HepG2 (cell line): ENCODE measurements around the gene BBS9. TPM values are rescaled to one million over a fixed set of nuclear protein-coding genes. Genes with fewer than 3 reads are reported as not detected.

Experiments used
- ATAC-seq: fragments of 200-7000 bp; cut with Tn5 transposase; 3 replicates; pipeline ENCODE4 v1.9.1; 2020; ENCODE audit warnings: mild to moderate bottlenecking, moderate library complexity
- BruUV-seq: library from RNA; stranded (reverse); fragments of 400-500 nt; replicated peaks from 2 replicates; lab custom pipeline; 2021; lab: Mats Ljungman, UMichigan
- CTCF ChIA-PET: fragments of 300-600 bp; formaldehyde crosslinking; extraction: SDS; loops from one replicate; lab custom pipeline; 2021; ENCODE audit warnings: low total read pairs, inconsistent platforms, low intra/inter-chr PET ratio; lab: Yijun Ruan, JAX
- POLR2A ChIA-PET: fragments of 350-600 bp; sonication (Branson Sonifier 250); formaldehyde crosslinking; loops from one replicate; lab custom pipeline; 2020; ENCODE audit warnings: antibody characterized with exemption, inconsistent platforms; lab: Yijun Ruan, JAX
- DNase-seq: peaks from one replicate; pipeline ENCODE4 v3.0.0-alpha.2; 2015; ENCODE audit warnings: low spot score
- FAIRE-seq: peaks from 3 replicates; lab custom pipeline; 2011; peaks lifted over from hg19 to GRCh38; lab: Jason Lieb, UNC
- H2AFZ ChIP-seq: one replicate; pipeline ENCODE4 v1.6.1; 2011; ENCODE audit warnings: low read length, inconsistent platforms
- H3K27ac ChIP-seq: fragments of 300-600 bp; 3 replicates; pipeline ENCODE4 v1.8.0; 2011; ENCODE audit warnings: mixed run types, mild to moderate bottlenecking, mixed read lengths, low read length, inconsistent platforms; ENCODE audit not compliant: insufficient read depth; ENCODE audit errors: extremely low read length
- H3K27me3 ChIP-seq, 2 experiments: fragments of 200-600 bp in 1 of 2; 2 replicates in 1 of 2; 3 replicates in 1 of 2; pipeline versions ENCODE4 v1.6.0 to v1.8.0; 2011; ENCODE audit warnings: low read length in 2 of 2, mild to moderate bottlenecking in 2 of 2, moderate library complexity in 2 of 2, inconsistent platforms in 1 of 2; ENCODE audit not compliant: insufficient read depth in 2 of 2, control insufficient read depth in 1 of 2
- H3K36me3 ChIP-seq, 2 experiments: fragments of 200-600 bp in 1 of 2; replicated peaks in 1 of 2; 2 replicates in 1 of 2; 3 replicates in 1 of 2; pipeline versions ENCODE4 v1.5.1 to v1.8.0; 2011; ENCODE audit warnings: low read length in 2 of 2, inconsistent platforms in 1 of 2; ENCODE audit not compliant: insufficient read depth in 2 of 2, control insufficient read depth in 1 of 2
- H3K4me1 ChIP-seq: 2 replicates; pipeline ENCODE4 v1.5.1; 2012; ENCODE audit warnings: low read length, inconsistent platforms; ENCODE audit not compliant: insufficient read depth
- H3K4me2 ChIP-seq: 2 replicates; pipeline ENCODE4 v1.6.0; 2011; ENCODE audit warnings: low read depth, low read length, inconsistent platforms
- H3K4me3 ChIP-seq, 3 experiments: fragments of 200-600 bp in 1 of 3; sonication (generic), shearing (Covaris generic) in 1 of 3; replicated peaks in 1 of 3; 2 replicates each; pipeline ENCODE4 v1.5.1; 2011 to 2016; ENCODE audit warnings: low read length in 3 of 3, inconsistent platforms in 2 of 3, low read depth in 2 of 3, mild to moderate bottlenecking in 2 of 3, control low read depth in 1 of 3, mixed read lengths in 1 of 3; ENCODE audit not compliant: insufficient read depth in 1 of 3
- H3K79me2 ChIP-seq: one replicate; pipeline ENCODE4 v1.6.1; 2011; ENCODE audit warnings: low read length, inconsistent platforms; ENCODE audit not compliant: insufficient read depth
- H3K9ac ChIP-seq: 2 replicates; pipeline ENCODE4 v1.6.0; 2011; ENCODE audit warnings: mild to moderate bottlenecking, low read depth, low read length, inconsistent platforms; ENCODE audit not compliant: insufficient read depth
- H3K9me3 ChIP-seq: 2 replicates; pipeline ENCODE4 v1.5.1; 2012; ENCODE audit warnings: mild to moderate bottlenecking, low read length
- H4K20me1 ChIP-seq: 2 replicates; pipeline ENCODE4 v1.6.0; 2011; ENCODE audit warnings: inconsistent platforms, mild to moderate bottlenecking, low read length, moderate library complexity; ENCODE audit not compliant: insufficient read depth
- ATF2 ChIP-seq: sonication (generic); formaldehyde crosslinking; IDR thresholded peaks from 2 replicates; pipeline ENCODE4 v1.4.0; 2020; ENCODE audit warnings: missing genetic modification reagents
- ONECUT2 ChIP-seq: sonication (generic); formaldehyde crosslinking; IDR thresholded peaks from 2 replicates; pipeline ENCODE4 v1.4.0; 2020; ENCODE audit warnings: missing genetic modification reagents
- PCBP2 ChIP-seq: fragments of 200-400 bp; formaldehyde crosslinking; optimal IDR thresholded peaks from 2 replicates; pipeline ENCODE3; 2018; ENCODE audit warnings: low read length, low read depth; ENCODE audit not compliant: poor library complexity, severe bottlenecking
- PTBP1 ChIP-seq: fragments of 200-400 bp; formaldehyde crosslinking; IDR thresholded peaks from 2 replicates; pipeline ENCODE4 v1.6.1; 2018; ENCODE audit warnings: low read length, low read depth; ENCODE audit not compliant: poor library complexity, severe bottlenecking
- RBFOX2 ChIP-seq: fragments of 200-400 bp; formaldehyde crosslinking; IDR thresholded peaks from 2 replicates; pipeline ENCODE4 v1.6.1; 2017; ENCODE audit warnings: low read depth, mild to moderate bottlenecking, low read length
- RCOR2 ChIP-seq: IDR thresholded peaks from 2 replicates; pipeline ENCODE4 v1.6.1; 2016; ENCODE audit warnings: missing biosample characterization, missing genetic modification reagents
- RFXANK ChIP-seq: IDR thresholded peaks from 2 replicates; pipeline ENCODE4 v1.6.1; 2016
- SIN3B ChIP-seq: fragments of 150-350 bp; IDR thresholded peaks from 2 replicates; pipeline ENCODE4 v1.6.1; 2014; ENCODE audit warnings: low read length
- SOX6 ChIP-seq, 2 experiments: fragments of 450-650 bp in 1 of 2; sonication (generic) in 1 of 2; formaldehyde crosslinking in 1 of 2; IDR thresholded peaks; 2 replicates each; pipeline versions ENCODE4 v1.4.0 to v1.6.1; 2017 to 2020; ENCODE audit warnings: antibody characterized with exemption in 1 of 2, mild to moderate bottlenecking in 1 of 2, missing genetic modification reagents in 1 of 2
- SYNCRIP ChIP-seq: fragments of 200-400 bp; formaldehyde crosslinking; IDR thresholded peaks from 2 replicates; pipeline ENCODE4 v1.6.1; 2018; ENCODE audit warnings: mild to moderate bottlenecking, low read depth, low read length; ENCODE audit not compliant: insufficient read depth
- TFDP2 ChIP-seq: sonication (generic); formaldehyde crosslinking; IDR thresholded peaks from 2 replicates; pipeline ENCODE4 v1.4.0; 2020; ENCODE audit warnings: missing genetic modification reagents
- ZBTB42 ChIP-seq: sonication (generic); formaldehyde crosslinking; IDR thresholded peaks from 2 replicates; pipeline ENCODE4 v1.5.0; 2020; ENCODE audit warnings: mild to moderate bottlenecking, missing genetic modification reagents
- ZBTB46 ChIP-seq: sonication (generic); formaldehyde crosslinking; IDR thresholded peaks from 2 replicates; pipeline ENCODE4 v1.4.0; 2020; ENCODE audit warnings: mild to moderate bottlenecking, missing genetic modification reagents, borderline replicate concordance
- ZBTB8A ChIP-seq: sonication (generic); formaldehyde crosslinking; IDR thresholded peaks from 2 replicates; pipeline ENCODE4 v1.4.0; 2020; ENCODE audit warnings: mild to moderate bottlenecking, low read depth, missing genetic modification reagents, borderline replicate concordance
- ZC3H4 ChIP-seq: sonication (generic); formaldehyde crosslinking; IDR thresholded peaks from 2 replicates; pipeline ENCODE4 v1.4.0; 2020; ENCODE audit warnings: missing genetic modification reagents, borderline replicate concordance
- ZNF232 ChIP-seq: sonication (generic); formaldehyde crosslinking; IDR thresholded peaks from 2 replicates; pipeline ENCODE4 v1.4.0; 2020; ENCODE audit warnings: missing genetic modification reagents, borderline replicate concordance
- ZNF441 ChIP-seq: sonication (generic); formaldehyde crosslinking; IDR thresholded peaks from 2 replicates; pipeline ENCODE4 v1.7.0; 2021; ENCODE audit warnings: missing genetic modification reagents, borderline replicate concordance
- ZNF484 ChIP-seq: sonication (generic); formaldehyde crosslinking; IDR thresholded peaks from 2 replicates; pipeline ENCODE4 v1.5.1; 2020; ENCODE audit warnings: mild to moderate bottlenecking, low read depth, missing genetic modification reagents, borderline replicate concordance
- ZNF883 ChIP-seq: sonication (generic); formaldehyde crosslinking; IDR thresholded peaks from 2 replicates; pipeline ENCODE4 v1.5.1; 2020; ENCODE audit warnings: mild to moderate bottlenecking, missing genetic modification reagents; ENCODE audit errors: not compliant biosample characterization
- ZNF891 ChIP-seq: sonication (generic); formaldehyde crosslinking; IDR thresholded peaks from 2 replicates; pipeline ENCODE4 v1.5.0; 2020; ENCODE audit warnings: mild to moderate bottlenecking, missing genetic modification reagents
- WGBS: methylation state at CpG from one replicate; pipeline ENCODE4 v1.1.6; 2017; ENCODE audit warnings: low lambda C conversion rate; 5-methylcytosine and 5-hydroxymethylcytosine counted together
- in situ Hi-C: cut with HindIII; loops from 2 replicates; pipeline ENCODE4 v1.10.0; 2017; ENCODE audit warnings: low pct_unique_long_range_greater_than_20kb; ENCODE audit not compliant: extremely low pct_ligation_motif_present
- intact Hi-C: fragments of 100-400 bp; cut with micrococcal nuclease; formaldehyde crosslinking; loops from one replicate; pipeline ENCODE4 v1.10.0; 2022; ENCODE audit not compliant: unreplicated experiment
- polyA plus RNA-seq, 8 experiments: library from polyadenylated mRNA; depleted of rRNA in 3 of 8; stranded (reverse) in 7 of 8; unstranded in 1 of 8; fragments of >200 nt; fragmentation: Illumina TruSeq in 4 of 8; extraction: Trizol in 4 of 8; gene quantifications; 2 replicates each; pipeline versions ENCODE4 v1.2.1 to v1.2.3, GENCODE V29; 2011 to 2016; ENCODE audit warnings: low read depth in 4 of 8, missing spikeins in 1 of 8, mixed read lengths in 1 of 8; ENCODE audit not compliant: insufficient read depth in 1 of 8
- total RNA-seq, 5 experiments: library from RNA; depleted of rRNA; stranded (reverse); fragments of >200 nt; fragmentation: Illumina TruSeq; extraction: Trizol; gene quantifications; 2 replicates each; pipeline ENCODE4 v1.2.3, GENCODE V29; 2016; ENCODE audit warnings: low read depth in 1 of 5

BBS9 gene
- total and polyA plus RNA-seq, 2 of the 13 experiments (the other 11 are each of a cell fraction or from before 2014, with no cell fraction given) = 5.1 to 7.8 TPM

- TF ChIP-seq TFDP2 (CRISPR knock-in tag) (no peak), RCOR2 (no peak)
Measured at GRCh38 chr7:33298848-33299247, 169.5 kb downstream of the BBS9 start (continued).

- TF ChIP-seq ATF2 (CRISPR knock-in tag) (no peak), SYNCRIP (no peak), ZBTB42 (CRISPR knock-in tag) (no peak), ZBTB8A (CRISPR knock-in tag) (no peak), ONECUT2 (CRISPR knock-in tag) (no peak), ZNF232 (CRISPR knock-in tag) (no peak), ZNF484 (CRISPR knock-in tag) (no peak), ZNF891 (CRISPR knock-in tag) (no peak), PCBP2 (no peak), ZNF883 (CRISPR knock-in tag) (no peak), SOX6 (IDR thresholded peaks at IDR 0.05) (no peak), SOX6 (CRISPR knock-in tag; IDR thresholded peaks at IDR 0.05) (no peak), RFXANK (CRISPR knock-in tag) (no peak), RBFOX2 (no peak), ZNF441 (CRISPR knock-in tag) (no peak), ZC3H4 (no peak), PTBP1 (no peak), SIN3B (no peak), ZBTB46 (CRISPR knock-in tag) (no peak)
- TF ChIP-seq, all 625 proteins: peak for 0
- H3K27ac ChIP-seq = no peak overlapping the region
- in situ Hi-C loops (no loop called here), intact Hi-C loops (no loop called here)
- ChIA-PET POLR2A (no interaction called here), CTCF (no interaction called here)
- no peak overlapping the region for H3K4me2 ChIP-seq
- H3K4me3 ChIP-seq = no peak overlapping the region
- ATAC-seq = no peak
- no peak for DNase-seq
- 16% methylated on average over 2 of the region's 2 CpGs for WGBS
- no peak overlapping the region for H3K9ac ChIP-seq
- FAIRE-seq = no peak
- no TSS peak for BruUV-seq
- no peaks in the 10 kb centered on the region for H3K27me3 ChIP-seq
- no peaks in the 10 kb centered on the region for H3K79me2 ChIP-seq
- no peak overlapping the region for H2AFZ ChIP-seq
- no peaks in the 10 kb centered on the region for H3K4me1 ChIP-seq
- no peaks in the 10 kb centered on the region for H4K20me1 ChIP-seq
- H3K36me3 ChIP-seq = no peaks in the 10 kb centered on the region
- H3K9me3 ChIP-seq = peaks cover 19% of the 10 kb centered on the region
Measured at GRCh38 chr7:33299425-33299824, 170.1 kb downstream of the BBS9 start.
